GM18861 (cell line): Measurements from ENCODE around the gene ANAPC13.

Source experiments
- ATAC-seq: cut with Tn5 transposase; IDR thresholded peaks from one replicate; pipeline ENCODE4 v1.9.1; 2021; ENCODE audit not compliant: unreplicated experiment

The ANAPC13 gene

GRCh38 chr3:134483195-134483900 is 2.4 kb downstream of the ANAPC13 start:
- ATAC-seq = no peak

- ATAC-seq = no peak
These were observed 3.2 kb downstream of the ANAPC13 start for GRCh38 chr3:134482622-134483021.

GRCh38 chr3:134481166-134481565 is 4.6 kb downstream of the ANAPC13 start:
- no peak for ATAC-seq

GRCh38 chr3:134480546-134480945 is 5.2 kb downstream of the ANAPC13 start:
- no peak for ATAC-seq

GRCh38 chr3:134477938-134478337 is 7.8 kb downstream of the ANAPC13 start:
- no peak for ATAC-seq

- ATAC-seq = no peak
These were observed 8.8 kb downstream of the ANAPC13 start for GRCh38 chr3:134477002-134477401.

GRCh38 chr3:134476306-134476705 is 9.5 kb downstream of the ANAPC13 start:
- ATAC-seq = no peak

GRCh38 chr3:134474956-134475355 is 10.8 kb downstream of the ANAPC13 start:
- no peak for ATAC-seq

- ATAC-seq = peak; percentile 45
These were observed 11.8 kb downstream of the ANAPC13 start for GRCh38 chr3:134473868-134474546.

GRCh38 chr3:134472831-134473230 is 13.0 kb downstream of the ANAPC13 start:
- no peak for ATAC-seq

GRCh38 chr3:134471521-134472193 is 14.1 kb downstream of the ANAPC13 start:
- no peak for ATAC-seq

GRCh38 chr3:134468519-134468918 is 17.3 kb downstream of the ANAPC13 start:
- ATAC-seq = no peak

- no peak for ATAC-seq
These were observed 19.5 kb downstream of the ANAPC13 start for GRCh38 chr3:134466331-134466730.

GRCh38 chr3:134464689-134465365 is 21.0 kb downstream of the ANAPC13 start:
- ATAC-seq = no peak

GRCh38 chr3:134464064-134464688 is 21.6 kb downstream of the ANAPC13 start:
- no peak for ATAC-seq

GRCh38 chr3:134463676-134464063 is 22.1 kb downstream of the ANAPC13 start:
- ATAC-seq = no peak

- ATAC-seq = no peak
These were observed 23.3 kb downstream of the ANAPC13 start for GRCh38 chr3:134462331-134462941.

- no peak for ATAC-seq
These were observed 24.8 kb downstream of the ANAPC13 start for GRCh38 chr3:134460965-134461364.

- no peak for ATAC-seq
These were observed 26.2 kb downstream of the ANAPC13 start for GRCh38 chr3:134459562-134459961.

GRCh38 chr3:134458406-134458945 is 27.3 kb downstream of the ANAPC13 start:
- no peak for ATAC-seq
